GM12865 (cell line): ENCODE results near the gene RANGRF.

Source experiments
- DNase-seq: peaks from one replicate; pipeline ENCODE4 v3.0.0; 2010; ENCODE audit warnings: low read depth
- H3K4me3 ChIP-seq: 2 replicates; pipeline ENCODE4 v1.5.1; 2011; ENCODE audit warnings: mild to moderate bottlenecking, low read depth, low read length, control low read depth
- TF ChIP-seq, protein P1 (sequence below): IDR thresholded peaks from 2 replicates; pipeline ENCODE4 v1.5.1; 2011; ENCODE audit warnings: low read length, control low read depth, low read depth, inconsistent platforms; ENCODE audit not compliant: insufficient read depth; ENCODE audit errors: missing control alignments

The RANGRF gene

GRCh38 chr17:8254881-8255280 lies 33.6 kb upstream of the RANGRF start:
- no peak for DNase-seq
- TF ChIP-seq, protein P1, sequence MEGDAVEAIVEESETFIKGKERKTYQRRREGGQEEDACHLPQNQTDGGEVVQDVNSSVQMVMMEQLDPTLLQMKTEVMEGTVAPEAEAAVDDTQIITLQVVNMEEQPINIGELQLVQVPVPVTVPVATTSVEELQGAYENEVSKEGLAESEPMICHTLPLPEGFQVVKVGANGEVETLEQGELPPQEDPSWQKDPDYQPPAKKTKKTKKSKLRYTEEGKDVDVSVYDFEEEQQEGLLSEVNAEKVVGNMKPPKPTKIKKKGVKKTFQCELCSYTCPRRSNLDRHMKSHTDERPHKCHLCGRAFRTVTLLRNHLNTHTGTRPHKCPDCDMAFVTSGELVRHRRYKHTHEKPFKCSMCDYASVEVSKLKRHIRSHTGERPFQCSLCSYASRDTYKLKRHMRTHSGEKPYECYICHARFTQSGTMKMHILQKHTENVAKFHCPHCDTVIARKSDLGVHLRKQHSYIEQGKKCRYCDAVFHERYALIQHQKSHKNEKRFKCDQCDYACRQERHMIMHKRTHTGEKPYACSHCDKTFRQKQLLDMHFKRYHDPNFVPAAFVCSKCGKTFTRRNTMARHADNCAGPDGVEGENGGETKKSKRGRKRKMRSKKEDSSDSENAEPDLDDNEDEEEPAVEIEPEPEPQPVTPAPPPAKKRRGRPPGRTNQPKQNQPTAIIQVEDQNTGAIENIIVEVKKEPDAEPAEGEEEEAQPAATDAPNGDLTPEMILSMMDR: no peak
- H3K4me3 ChIP-seq: no peak overlapping the region

- no peak overlapping the region for H3K4me3 ChIP-seq
- TF ChIP-seq, protein P1: no peak
- no peak for DNase-seq
Observed at GRCh38 chr17:8255499-8255898, 33.0 kb upstream of the RANGRF start.

- TF ChIP-seq, protein P1: no peak
- H3K4me3 ChIP-seq: no peak overlapping the region
- no peak for DNase-seq
Observed at GRCh38 chr17:8256291-8256690, 32.2 kb upstream of the RANGRF start.

DNA sequence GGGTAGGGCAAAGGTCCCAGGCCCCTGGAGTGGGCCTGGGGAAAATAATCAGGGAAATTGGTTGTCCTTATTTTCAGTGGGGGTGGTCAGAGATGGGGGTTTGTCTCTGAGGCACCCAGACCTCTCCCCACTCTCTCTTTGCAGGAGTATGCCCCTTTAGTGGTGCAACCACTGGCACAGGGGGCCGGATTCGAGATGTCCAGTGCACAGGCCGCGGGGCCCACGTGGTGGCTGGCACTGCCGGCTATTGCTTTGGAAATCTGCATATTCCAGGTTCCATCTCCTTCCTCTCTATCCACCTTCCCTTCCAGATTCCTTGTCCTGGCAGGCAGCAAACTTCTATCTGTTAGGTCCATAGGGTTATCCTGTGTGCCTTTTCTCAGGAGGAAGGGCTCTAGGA lies 31.8 kb upstream of the RANGRF start:
- H3K4me3 ChIP-seq: no peak overlapping the region
- no peak for DNase-seq
- TF ChIP-seq, protein P1: no peak

- no peak for DNase-seq
- H3K4me3 ChIP-seq: no peak overlapping the region
Observed at GRCh38 chr17:8257801-8258200, 30.7 kb upstream of the RANGRF start.

GRCh38 chr17:8264320-8264719 lies 24.1 kb upstream of the RANGRF start:
- TF ChIP-seq, protein P1: no peak
- no peak for DNase-seq
- no peak overlapping the region for H3K4me3 ChIP-seq

More at GRCh38 chr17:8257801-8258200, 30.7 kb upstream of the RANGRF start:
- TF ChIP-seq, protein P1: no peak

- no peak for DNase-seq
- no peak overlapping the region for H3K4me3 ChIP-seq
- TF ChIP-seq, protein P1: no peak
Observed at GRCh38 chr17:8264836-8265542, 23.5 kb upstream of the RANGRF start.
